ENCODE measurements around the gene NAV2. TPM values are rescaled to one million over a fixed set of nuclear protein-coding genes. Genes with fewer than 3 reads are reported as not detected.

Gene NAV2
- total RNA-seq, 1 experiment from 2014 or later = 46.3 TPM

DNA sequence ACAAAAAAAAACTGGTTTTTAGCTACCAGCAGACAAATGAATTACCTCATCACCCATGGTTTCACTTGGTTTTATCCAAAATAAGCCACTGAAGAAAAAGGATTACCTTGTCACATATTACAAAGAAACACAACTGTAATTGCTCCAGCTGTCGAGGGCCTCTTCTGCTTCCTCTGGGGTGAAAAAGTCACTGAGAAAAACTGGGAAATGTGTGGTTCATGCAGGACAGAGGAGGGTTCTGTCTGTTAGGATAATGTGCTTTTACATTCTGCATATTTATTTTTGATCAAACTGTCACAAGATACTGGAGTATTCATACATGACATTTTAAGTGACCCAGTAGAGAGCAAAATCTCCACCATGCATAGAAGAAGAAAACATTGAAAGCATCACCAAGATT, 211.7 kb downstream of the NAV2 start:
- Histone ChIP-seq H3K9me3 (ENCODE audit: control insufficient read depth, low read depth, low read length) (no peaks in the 10 kb centered on the region), H3K4me1 (ENCODE audit: insufficient read depth, low read length) (no peaks in the 10 kb centered on the region), H2BK15ac (ENCODE audit: low read depth, low read length) (no peak overlapping the region), H3K23me2 (ENCODE audit: insufficient read length, low read depth, low read length, poor library complexity, severe bottlenecking) (no peaks in the 10 kb centered on the region), H3K18ac (ENCODE audit: insufficient read length, low read depth, low read length) (no peak overlapping the region), H3T11ph (ENCODE audit: low read length) (no peak overlapping the region), H2BK120ac (ENCODE audit: low read depth, low read length, poor library complexity, severe bottlenecking) (no peak overlapping the region), H3K14ac (ENCODE audit: insufficient read depth, low read length) (no peak overlapping the region), H2BK20ac (ENCODE audit: low read depth, low read length, poor library complexity, severe bottlenecking) (no peak overlapping the region), H3K79me1 (ENCODE audit: insufficient read depth, low read depth, low read length, poor library complexity, severe bottlenecking) (no peaks in the 10 kb centered on the region), H3K23ac (ENCODE audit: insufficient read length, low read depth, low read length) (no peak overlapping the region), H4K8ac (replicated peaks; ENCODE audit: insufficient read length, low read depth, low read length) (no peak overlapping the region), H4K20me1 (ENCODE audit: control insufficient read depth, insufficient read depth, insufficient read length) (no peaks in the 10 kb centered on the region), H4K91ac (ENCODE audit: insufficient read length, low read depth, low read length) (no peak overlapping the region), H2AFZ (ENCODE audit: low read length) (no peak overlapping the region), H3K27me3 (ENCODE audit: insufficient read depth, low read length) (no peaks in the 10 kb centered on the region), H2AK5ac (ENCODE audit: insufficient read length, low read length) (no peak overlapping the region), H3K56ac (ENCODE audit: insufficient read length, low read depth, low read length) (no peak overlapping the region), H3K9ac (ENCODE audit: extremely low read depth, insufficient read length, low read length) (no peak overlapping the region), H3K79me2 (ENCODE audit: insufficient read depth, low read length) (no peaks in the 10 kb centered on the region), H4K5ac (ENCODE audit: insufficient read length, low read depth, low read length) (no peak overlapping the region), H3K4me2 (ENCODE audit: insufficient read depth, insufficient read length, low read length) (no peak overlapping the region), H2BK5ac (ENCODE audit: insufficient read length, low read length) (no peak overlapping the region), H2BK12ac (ENCODE audit: insufficient read length, low read depth, low read length) (no peak overlapping the region), H3K4ac (ENCODE audit: low read depth, low read length) (no peak overlapping the region), H3K27ac (ENCODE audit: insufficient read length, low read depth, low read length) (no peak overlapping the region)
- no peak for DNase-seq
- H3K27ac Mint-ChIP-seq = no peak overlapping the region
- peaks cover 5 to 8% of the 10 kb centered on the region in 2 experiments; a peak in 3 of 4 replicates for H3K4me1 Mint-ChIP-seq
- H3K36me3 Mint-ChIP-seq (ENCODE audit: insufficient read depth in 1 of 3, low read depth in 3 of 3) = peaks cover 0 to 4% (median 4%) of the 10 kb centered on the region in 3 experiments; a peak in 2 of 7 replicates
- H3K27me3 Mint-ChIP-seq (ENCODE audit: low read depth) = no peaks in the 10 kb centered on the region
- H3K4me3 Mint-ChIP-seq = no peak overlapping the region
- H3K9me3 Mint-ChIP-seq = no peaks in the 10 kb centered on the region
- no CpG with 5 or more reads among the region's 1 CpG for WGBS (ENCODE audit: extremely low coverage, insufficient read length, low lambda C conversion rate)
- TF ChIP-seq, protein P1, sequence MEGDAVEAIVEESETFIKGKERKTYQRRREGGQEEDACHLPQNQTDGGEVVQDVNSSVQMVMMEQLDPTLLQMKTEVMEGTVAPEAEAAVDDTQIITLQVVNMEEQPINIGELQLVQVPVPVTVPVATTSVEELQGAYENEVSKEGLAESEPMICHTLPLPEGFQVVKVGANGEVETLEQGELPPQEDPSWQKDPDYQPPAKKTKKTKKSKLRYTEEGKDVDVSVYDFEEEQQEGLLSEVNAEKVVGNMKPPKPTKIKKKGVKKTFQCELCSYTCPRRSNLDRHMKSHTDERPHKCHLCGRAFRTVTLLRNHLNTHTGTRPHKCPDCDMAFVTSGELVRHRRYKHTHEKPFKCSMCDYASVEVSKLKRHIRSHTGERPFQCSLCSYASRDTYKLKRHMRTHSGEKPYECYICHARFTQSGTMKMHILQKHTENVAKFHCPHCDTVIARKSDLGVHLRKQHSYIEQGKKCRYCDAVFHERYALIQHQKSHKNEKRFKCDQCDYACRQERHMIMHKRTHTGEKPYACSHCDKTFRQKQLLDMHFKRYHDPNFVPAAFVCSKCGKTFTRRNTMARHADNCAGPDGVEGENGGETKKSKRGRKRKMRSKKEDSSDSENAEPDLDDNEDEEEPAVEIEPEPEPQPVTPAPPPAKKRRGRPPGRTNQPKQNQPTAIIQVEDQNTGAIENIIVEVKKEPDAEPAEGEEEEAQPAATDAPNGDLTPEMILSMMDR (conservative IDR thresholded peaks at IDR 0.05) = no peak
